Liver (tissue), 9 donors: ENCODE data around the gene ELAVL1. TPM values are rescaled to one million over a fixed set of nuclear protein-coding genes. Genes with fewer than 3 reads are reported as not detected.

Experiments
- DNase-seq: peaks from one replicate; pipeline ENCODE4 v3.0.0-alpha.2; 2017; ENCODE audit warnings: low spot score
- H3K27ac ChIP-seq, 2 donors: one replicate each; pipeline ENCODE4 v1.7.0; 2013; ENCODE audit warnings: inconsistent platforms in 2 of 2, low read length in 2 of 2, control low read depth in 1 of 2, low read depth in 1 of 2, mild to moderate bottlenecking in 1 of 2
- H3K27me3 ChIP-seq, 4 donors: one replicate each; pipeline versions ENCODE4 v1.6.1 to v1.7.0; 2013; ENCODE audit warnings: low read length in 3 of 4, inconsistent platforms in 1 of 4, mild to moderate bottlenecking in 1 of 4, moderate library complexity in 1 of 4; ENCODE audit not compliant: control insufficient read depth in 4 of 4, insufficient read depth in 4 of 4
- H3K36me3 ChIP-seq, 4 donors: one replicate each; pipeline versions ENCODE4 v1.6.1 to v1.7.0; 2013; ENCODE audit warnings: low read length in 3 of 4, mild to moderate bottlenecking in 3 of 4, low read depth in 1 of 4, moderate library complexity in 1 of 4; ENCODE audit not compliant: control insufficient read depth in 4 of 4, insufficient read depth in 3 of 4
- H3K4me1 ChIP-seq, 4 donors: one replicate each; pipeline versions ENCODE4 v1.6.1 to v1.7.0; 2013; ENCODE audit warnings: low read length in 3 of 4, mild to moderate bottlenecking in 3 of 4, moderate library complexity in 1 of 4; ENCODE audit not compliant: control insufficient read depth in 4 of 4, insufficient read depth in 4 of 4
- H3K4me3 ChIP-seq, 3 donors: one replicate each; pipeline versions ENCODE4 v1.6.1 to v1.7.0; 2013; ENCODE audit warnings: low read length in 3 of 3, control low read depth in 1 of 3, low read depth in 1 of 3, mild to moderate bottlenecking in 1 of 3
- H3K9ac ChIP-seq, 2 donors: one replicate each; pipeline ENCODE4 v1.7.0; 2013; ENCODE audit warnings: low read length in 2 of 2, mild to moderate bottlenecking in 2 of 2, moderate library complexity in 2 of 2, control low read depth in 1 of 2, low read depth in 1 of 2
- H3K9me3 ChIP-seq, 4 donors: one replicate each; pipeline versions ENCODE4 v1.6.1 to v1.7.0; 2013; ENCODE audit warnings: low read length in 3 of 4; ENCODE audit not compliant: control insufficient read depth in 4 of 4
- ATF3 ChIP-seq: IDR thresholded peaks from 2 replicates; pipeline ENCODE4 v1.6.1; 2016; ENCODE audit warnings: antibody characterized with exemption
- EGR1 ChIP-seq, 2 donors: IDR thresholded peaks; 2 replicates each; pipeline ENCODE4 v1.6.1; 2016 to 2018; ENCODE audit warnings: antibody characterized with exemption in 2 of 2, low read depth in 2 of 2
- FOXA1 ChIP-seq: IDR thresholded peaks from 2 replicates; pipeline ENCODE4 v1.6.1; 2016; ENCODE audit warnings: antibody characterized with exemption
- FOXA2 ChIP-seq: IDR thresholded peaks from 2 replicates; pipeline ENCODE4 v1.6.1; 2016; ENCODE audit warnings: antibody characterized with exemption
- HNF4G ChIP-seq: IDR thresholded peaks from 2 replicates; pipeline ENCODE4 v1.6.1; 2016; ENCODE audit warnings: antibody characterized with exemption
- JUND ChIP-seq, 2 donors: IDR thresholded peaks; 2 replicates each; pipeline ENCODE4 v1.6.1; 2016; ENCODE audit warnings: antibody characterized with exemption in 2 of 2
- MAX ChIP-seq: IDR thresholded peaks from 2 replicates; pipeline ENCODE4 v1.6.1; 2016; ENCODE audit warnings: antibody characterized with exemption
- RAD21 ChIP-seq, 2 donors: IDR thresholded peaks; 2 replicates each; pipeline ENCODE4 v1.6.1; 2016; ENCODE audit warnings: antibody characterized with exemption in 2 of 2, mild to moderate bottlenecking in 2 of 2
- TAF1 ChIP-seq: conservative IDR thresholded peaks from 2 replicates; pipeline ENCODE4 v1.6.1; 2016; ENCODE audit warnings: antibody characterized with exemption, mild to moderate bottlenecking
- YY1 ChIP-seq: IDR thresholded peaks from 2 replicates; pipeline ENCODE4 v1.6.1; 2016; ENCODE audit warnings: antibody characterized with exemption, mild to moderate bottlenecking
- WGBS: extraction: QIAGEN DNeasy Blood & Tissue Kit; methylation state at CpG from one replicate; pipeline ENCODE4 v1.1.7; 2013; 5-methylcytosine and 5-hydroxymethylcytosine counted together
- polyA plus RNA-seq, 2 donors: library from polyadenylated mRNA; stranded (reverse) in 1 of 2; unstranded in 1 of 2; fragments of 200-250 nt in 1 of 2; fragments of >200 nt in 1 of 2; fragmentation: Nextera tagmentation in 1 of 2; extraction: Ambion mirVana in 1 of 2; gene quantifications; one replicate each; pipeline versions ENCODE4 v1.2.1 to v1.2.3, GENCODE V29; 2013 to 2015
- total RNA-seq, 2 donors: library from RNA; depleted of rRNA; stranded (reverse); fragments of >200 nt; gene quantifications; one replicate each; pipeline ENCODE4 v1.2.3, GENCODE V29; 2014
- TF ChIP-seq, protein P1 (sequence below): IDR thresholded peaks from 2 replicates; pipeline ENCODE4 v1.6.1; 2016; ENCODE audit warnings: antibody characterized with exemption
- donor health status: healthy.
- donor health status: healthy.
- donor health status: healthy.
- donor health status: healthy.
- donor health status: healthy.

ELAVL1 gene
- total and polyA plus RNA-seq, 4 donors, result 14.4 to 33.7 (median 19.1) TPM

- Histone ChIP-seq H3K4me3 (no peak overlapping the region), H3K36me3 (peaks cover 18 to 39% (median 28%) of the 10 kb centered on the region in 4 donors), H3K27me3 (no peaks in the 10 kb centered on the region), H3K4me1 (peaks cover 2 to 32% (median 17%) of the 10 kb centered on the region in 4 donors), H3K27ac (no peak overlapping the region), H3K9ac (no peak overlapping the region), H3K9me3 (no peaks in the 10 kb centered on the region)
- WGBS, result 81% methylated on average over 23 of the region's 23 CpGs
- no peak for DNase-seq
- TF ChIP-seq TAF1 (no peak), HNF4G (no peak), JUND (IDR thresholded peaks at IDR 0.05) (peak in 1 of 2 donors; percentile 50), FOXA1 (no peak), RAD21 (IDR thresholded peaks at IDR 0.05) (no peak), EGR1 (IDR thresholded peaks at IDR 0.05; ENCODE audit: low read depth in 2 of 2) (no peak)
Observed at GRCh38 chr19:7986321-7987113, 18.9 kb downstream of the ELAVL1 start.

DNA sequence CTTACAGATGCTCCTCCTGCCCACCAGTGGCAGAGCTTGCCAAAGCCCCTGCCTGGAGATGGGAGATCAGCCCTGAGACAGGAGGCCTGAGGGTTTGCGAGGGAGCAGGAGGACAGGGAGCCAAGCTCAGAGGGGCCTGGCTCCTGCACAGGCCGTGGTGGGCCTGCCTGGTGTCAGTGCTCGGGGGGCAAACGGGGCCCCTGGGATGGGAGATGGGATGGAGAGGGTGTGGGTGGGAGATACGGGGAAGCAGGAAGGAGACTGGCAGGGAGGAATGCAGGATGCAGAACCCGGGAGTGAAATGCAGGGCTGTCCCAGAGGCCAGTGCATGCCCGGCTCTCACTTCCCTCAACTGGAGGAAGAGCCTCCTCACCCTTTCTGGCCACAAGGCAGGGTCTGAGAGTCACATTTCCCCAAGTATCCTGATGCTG lies 19.9 kb downstream of the ELAVL1 start:
- Histone ChIP-seq H3K36me3 (peaks cover 14 to 29% (median 19%) of the 10 kb centered on the region in 4 donors), H3K9me3 (no peaks in the 10 kb centered on the region), H3K27ac (no peak overlapping the region), H3K4me3 (no peak overlapping the region), H3K27me3 (no peaks in the 10 kb centered on the region), H3K4me1 (peaks cover 6 to 38% (median 19%) of the 10 kb centered on the region in 4 donors), H3K9ac (no peak overlapping the region)
- 91% methylated on average over 7 of the region's 7 CpGs for WGBS
- TF ChIP-seq FOXA2 (no peak), EGR1 (IDR thresholded peaks at IDR 0.05; ENCODE audit: low read depth in 2 of 2) (no peak), YY1 (no peak), TAF1 (no peak), RAD21 (IDR thresholded peaks at IDR 0.05) (no peak), MAX (no peak), ATF3 (no peak)
- TF ChIP-seq, protein P1, sequence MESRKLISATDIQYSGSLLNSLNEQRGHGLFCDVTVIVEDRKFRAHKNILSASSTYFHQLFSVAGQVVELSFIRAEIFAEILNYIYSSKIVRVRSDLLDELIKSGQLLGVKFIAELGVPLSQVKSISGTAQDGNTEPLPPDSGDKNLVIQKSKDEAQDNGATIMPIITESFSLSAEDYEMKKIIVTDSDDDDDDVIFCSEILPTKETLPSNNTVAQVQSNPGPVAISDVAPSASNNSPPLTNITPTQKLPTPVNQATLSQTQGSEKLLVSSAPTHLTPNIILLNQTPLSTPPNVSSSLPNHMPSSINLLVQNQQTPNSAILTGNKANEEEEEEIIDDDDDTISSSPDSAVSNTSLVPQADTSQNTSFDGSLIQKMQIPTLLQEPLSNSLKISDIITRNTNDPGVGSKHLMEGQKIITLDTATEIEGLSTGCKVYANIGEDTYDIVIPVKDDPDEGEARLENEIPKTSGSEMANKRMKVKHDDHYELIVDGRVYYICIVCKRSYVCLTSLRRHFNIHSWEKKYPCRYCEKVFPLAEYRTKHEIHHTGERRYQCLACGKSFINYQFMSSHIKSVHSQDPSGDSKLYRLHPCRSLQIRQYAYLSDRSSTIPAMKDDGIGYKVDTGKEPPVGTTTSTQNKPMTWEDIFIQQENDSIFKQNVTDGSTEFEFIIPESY, result no peak
- DNase-seq, result no peak

DNA sequence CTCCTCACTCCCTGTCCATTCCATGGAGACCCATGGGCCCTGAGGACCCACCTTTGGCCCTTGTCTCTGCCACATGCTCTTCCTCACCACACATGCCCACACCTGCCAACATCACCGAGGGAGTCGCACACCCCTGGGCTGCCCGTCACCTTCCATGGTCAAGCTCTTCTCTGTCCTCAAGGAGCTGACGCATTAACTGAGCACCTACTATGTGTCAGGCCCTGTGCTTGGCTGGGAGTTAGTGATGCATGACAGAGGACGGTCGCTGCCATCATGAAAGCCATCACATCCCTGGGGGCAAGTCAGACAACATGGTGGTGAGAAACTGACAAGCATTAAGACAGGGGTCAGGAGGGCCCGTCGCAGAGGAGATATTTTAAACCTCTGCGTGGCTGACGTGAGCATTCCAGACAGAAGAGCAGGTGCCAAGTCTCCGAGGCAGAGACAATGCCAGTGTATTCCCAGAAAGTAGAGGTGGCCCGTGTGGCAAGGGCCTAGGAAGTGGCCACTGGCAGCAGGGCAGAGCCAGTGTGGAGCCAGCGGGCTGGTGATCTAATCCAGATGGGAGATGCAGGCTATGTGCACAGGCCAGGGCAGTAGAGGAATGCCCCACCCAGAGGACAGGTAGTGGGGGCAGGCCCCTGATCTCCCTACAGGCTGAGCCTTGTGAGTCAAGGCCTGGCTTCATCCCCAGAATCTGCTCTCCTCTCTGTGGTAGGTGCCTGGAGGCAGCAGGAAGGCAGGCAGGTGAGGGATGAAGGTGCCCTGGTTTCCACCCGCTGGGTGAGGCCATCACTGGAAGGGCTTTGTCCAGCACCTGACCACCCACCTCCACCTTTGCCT lies 21.2 kb downstream of the ELAVL1 start:
- no peak overlapping the region for H3K9ac ChIP-seq
- H3K4me1 ChIP-seq, result peaks cover 16 to 51% (median 31%) of the 10 kb centered on the region in 4 donors
- TF ChIP-seq FOXA1 (no peak), MAX (no peak), RAD21 (IDR thresholded peaks at IDR 0.05) (no peak)
- no peaks in the 10 kb centered on the region for H3K27me3 ChIP-seq
- no peak for DNase-seq
- 96% methylated on average over 14 of the region's 14 CpGs for WGBS
- peaks cover 11 to 20% (median 15%) of the 10 kb centered on the region in 4 donors for H3K36me3 ChIP-seq
- H3K4me3 ChIP-seq, result no peak overlapping the region
- H3K27ac ChIP-seq, result no peak overlapping the region
- no peaks in the 10 kb centered on the region for H3K9me3 ChIP-seq
